ENCODE data around the gene SMYD3.

DNA sequence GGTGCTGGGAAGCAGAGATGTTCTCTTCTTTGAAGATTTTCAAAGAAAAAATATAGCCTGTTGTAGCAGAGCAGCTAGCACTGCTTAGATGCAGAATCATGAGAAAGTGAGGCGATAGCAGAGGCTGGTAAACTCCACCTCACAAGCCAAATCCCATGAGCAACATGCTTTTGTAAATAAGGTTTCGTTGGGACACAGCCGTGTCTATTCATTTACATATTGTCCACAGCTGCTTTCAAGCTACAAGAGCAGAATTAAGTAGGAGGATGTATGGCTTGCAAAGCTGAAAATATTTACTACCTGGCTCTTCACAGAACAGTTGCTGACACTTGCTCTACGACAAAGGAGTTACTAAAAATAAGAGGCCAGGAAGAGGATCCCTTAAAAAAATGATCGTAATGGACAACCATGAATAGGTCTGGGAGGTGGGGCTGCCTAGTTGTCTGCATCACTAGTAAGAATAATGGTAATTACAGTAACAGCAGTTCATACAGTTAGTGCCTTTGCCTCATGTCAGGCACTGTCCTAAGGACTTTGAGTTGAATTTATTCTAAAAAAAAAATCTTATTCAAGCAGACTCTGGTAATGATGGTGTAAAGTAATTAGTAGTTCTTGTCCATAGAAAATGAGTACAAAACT is 730.3 kb downstream of the SMYD3 start:
- TF ChIP-seq POLR2AphosphoS5 (IDR thresholded peaks at IDR 0.05; ENCODE audit: low read depth, low read length) (no peak), CTCF (IDR thresholded peaks at IDR 0.05) (no peak)

Measured in Panc1 (cell line).